CD4-positive, alpha-beta T cell treated with Interleukin-6 at 100 ng/mL for 8 hours (primary cell): ENCODE results near the gene IZUMO1R.
"Not testable (repeated sequence)": the region's sequence is repeated elsewhere in the genome, so short reads cannot be mapped to it uniquely, and the experiment has no call there.

Experiments
- DNase-seq: peaks from one replicate; pipeline ENCODE4 v3.0.0-alpha.2; 2020; ENCODE audit warnings: mixed read lengths, low spot score

The IZUMO1R gene

DNA sequence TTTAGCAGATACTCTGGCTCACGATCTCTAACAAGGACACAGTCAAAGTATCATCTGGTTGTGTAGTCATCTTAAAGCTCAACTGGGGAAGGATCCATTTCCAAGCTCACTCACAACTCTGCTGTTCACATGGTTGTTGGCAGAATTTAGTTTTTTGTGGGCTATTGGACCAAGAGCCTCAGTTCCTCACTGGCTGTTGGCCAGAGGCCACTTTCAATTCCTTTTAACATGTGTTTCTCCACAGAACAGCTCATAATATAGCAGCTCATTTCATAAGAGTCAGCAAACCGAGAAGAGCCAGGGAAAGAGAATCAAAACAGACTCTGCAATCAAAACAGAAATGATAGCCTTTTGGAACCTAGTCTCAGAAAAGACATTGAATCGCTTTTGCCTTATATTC, 22.6 kb downstream of the IZUMO1R start:
- DNase-seq, result no peak

DNA sequence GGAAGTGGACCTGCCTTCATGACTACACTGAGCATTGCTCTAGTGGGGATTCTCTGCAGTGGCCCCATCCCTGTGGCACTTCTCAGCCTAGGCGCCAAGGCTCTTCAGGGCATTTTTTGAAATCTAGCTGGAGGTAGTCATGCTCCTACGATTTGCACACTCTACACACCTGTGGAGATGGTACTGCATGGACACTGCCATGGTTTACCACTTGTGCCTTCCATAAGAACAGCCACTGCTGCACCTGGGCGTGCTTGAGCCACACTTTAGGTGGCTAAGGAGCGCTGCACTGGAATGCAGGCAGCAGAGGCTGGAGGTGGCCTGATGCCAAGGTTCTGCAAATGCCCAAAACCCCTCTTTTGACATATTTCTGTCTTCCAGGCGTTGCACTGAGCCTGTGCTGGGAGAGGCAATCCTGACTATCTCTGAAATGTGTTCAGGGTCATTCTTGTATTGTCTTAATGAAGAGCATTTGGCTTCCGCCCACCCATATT, 24.3 kb downstream of the IZUMO1R start:
- no peak for DNase-seq

DNA sequence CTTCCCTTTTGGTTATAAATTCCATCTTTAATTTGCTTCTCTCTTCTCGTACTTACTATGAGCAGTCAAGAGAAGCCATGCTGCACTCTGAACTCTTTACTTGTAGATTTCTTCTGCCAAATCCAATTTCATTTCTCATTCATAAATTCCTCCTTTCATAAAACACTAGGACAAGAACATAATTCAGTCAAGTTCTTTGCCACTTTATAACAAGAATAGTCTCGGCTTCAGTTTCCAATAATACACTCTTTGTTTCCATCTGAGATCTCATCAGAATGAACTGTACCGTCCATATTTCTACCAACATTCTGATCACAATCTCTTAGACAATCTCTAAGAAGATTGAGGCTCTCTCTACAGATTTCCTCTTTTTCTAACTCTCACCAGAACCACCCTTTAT, 25.1 kb downstream of the IZUMO1R start:
- no peak for DNase-seq

DNA sequence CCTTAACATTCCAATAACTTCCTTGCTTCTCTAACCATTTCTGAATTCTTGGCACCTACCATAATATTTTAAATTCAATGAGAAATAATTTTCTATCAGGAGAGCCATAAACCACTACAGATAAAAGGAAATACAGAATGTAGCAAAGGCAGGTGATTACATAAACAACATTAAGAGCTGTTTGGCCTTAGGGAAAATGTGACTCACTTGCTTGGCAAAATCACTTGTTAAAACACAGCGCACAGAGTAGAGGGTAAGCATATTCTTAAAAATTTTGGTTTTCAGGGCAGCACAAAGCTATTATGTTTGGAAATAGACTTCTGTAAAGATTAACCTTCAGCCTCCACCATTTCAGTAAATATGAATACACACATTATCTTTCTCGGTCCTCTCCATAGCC, 26.4 kb downstream of the IZUMO1R start:
- no peak for DNase-seq

DNA sequence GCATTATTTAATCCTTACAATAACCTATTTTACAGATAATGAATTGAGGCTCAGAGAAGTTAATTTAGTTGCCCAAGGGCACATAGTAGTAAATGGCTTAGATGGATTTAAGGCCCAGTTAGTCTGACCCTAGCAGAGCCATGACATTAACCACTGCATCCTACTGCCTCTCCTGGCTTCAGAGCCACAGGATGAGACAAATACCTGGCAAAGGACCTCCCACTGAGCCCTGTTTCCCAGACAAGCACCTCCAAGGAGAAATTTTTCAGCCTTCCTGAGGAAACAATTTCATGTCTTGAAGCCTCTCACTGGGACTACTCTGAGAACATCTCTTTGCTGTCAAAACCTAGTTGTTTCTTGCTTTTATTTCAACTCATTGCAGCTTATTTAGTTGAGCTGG, 28.4 kb downstream of the IZUMO1R start:
- no peak for DNase-seq

DNA sequence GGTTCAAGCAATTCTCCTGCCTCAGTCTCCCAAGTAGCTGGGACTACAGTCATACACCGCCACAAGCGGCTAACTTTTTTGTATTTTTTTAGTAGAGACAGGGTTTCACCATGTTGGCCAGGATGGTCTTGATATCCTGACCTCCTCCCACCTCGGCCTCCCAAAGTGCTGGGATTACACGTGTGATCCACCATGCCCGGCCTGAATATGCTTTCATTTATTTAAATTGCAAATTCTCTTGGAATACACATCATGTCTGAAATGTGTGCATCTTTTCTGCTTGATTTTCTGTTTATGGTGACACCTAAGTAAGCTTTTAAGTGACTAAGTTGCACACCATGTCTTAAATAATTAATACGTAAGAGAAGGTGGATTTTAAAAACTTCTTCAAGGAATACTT, 31.7 kb downstream of the IZUMO1R start:
- no peak for DNase-seq

DNA sequence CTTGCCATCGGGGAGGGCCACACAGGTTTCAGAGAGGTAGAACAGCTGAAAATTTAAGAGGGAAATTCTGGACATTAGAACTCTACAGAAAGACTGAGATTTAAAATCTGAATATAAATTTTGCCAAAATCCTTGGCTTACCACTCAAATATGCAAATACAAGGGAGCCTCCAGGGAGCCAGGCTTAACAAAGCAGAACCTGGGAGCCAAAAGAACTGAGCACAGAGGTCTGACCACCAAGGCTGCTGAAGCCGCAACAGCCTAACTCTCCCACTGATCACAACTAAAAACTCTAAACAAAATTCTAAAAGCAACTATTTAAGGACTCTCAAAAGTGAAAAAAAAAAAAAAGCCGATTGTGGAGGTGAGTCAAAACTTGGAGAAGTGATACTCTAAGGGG, 34.3 kb downstream of the IZUMO1R start:
- DNase-seq, result no peak

DNA sequence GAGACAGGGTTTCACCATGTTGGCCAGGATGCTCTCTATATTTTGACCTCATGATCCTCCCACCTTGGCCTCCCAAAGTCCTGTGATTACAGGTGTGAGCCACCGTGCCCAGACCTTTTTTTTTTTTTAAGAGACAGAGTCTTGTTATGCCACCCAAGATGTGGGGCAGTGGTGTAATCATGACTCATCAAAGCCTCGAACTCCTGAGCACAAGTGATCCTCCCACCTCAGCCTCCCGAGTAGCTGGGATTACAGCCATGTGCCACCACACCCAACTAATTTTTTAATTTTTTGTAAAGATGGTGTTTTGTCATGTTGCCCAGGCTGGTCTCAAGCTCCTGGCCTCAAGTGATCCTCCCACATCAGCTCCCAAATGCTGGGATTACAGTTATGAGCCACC, 37.9 kb downstream of the IZUMO1R start:
- DNase-seq, result no peak

DNA sequence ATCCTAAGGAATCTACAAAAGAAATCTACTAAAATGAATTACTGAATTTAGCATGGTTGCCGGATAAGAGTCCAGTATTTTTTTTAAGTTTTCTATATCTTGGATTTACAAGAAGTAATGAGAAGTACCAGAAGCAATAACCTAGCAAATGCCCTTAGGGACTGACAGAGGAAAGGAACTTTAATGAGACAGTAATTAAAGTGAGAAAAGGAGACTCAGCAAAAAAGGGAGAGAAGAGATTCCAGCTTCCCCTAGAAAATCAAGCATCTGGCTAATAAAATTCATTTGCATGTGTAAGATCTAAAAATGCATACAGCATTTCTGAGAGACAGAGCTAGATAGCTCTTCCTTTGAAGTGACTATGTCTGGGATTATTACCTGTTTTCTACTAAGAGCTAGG, 39.1 kb downstream of the IZUMO1R start:
- no peak for DNase-seq

DNA sequence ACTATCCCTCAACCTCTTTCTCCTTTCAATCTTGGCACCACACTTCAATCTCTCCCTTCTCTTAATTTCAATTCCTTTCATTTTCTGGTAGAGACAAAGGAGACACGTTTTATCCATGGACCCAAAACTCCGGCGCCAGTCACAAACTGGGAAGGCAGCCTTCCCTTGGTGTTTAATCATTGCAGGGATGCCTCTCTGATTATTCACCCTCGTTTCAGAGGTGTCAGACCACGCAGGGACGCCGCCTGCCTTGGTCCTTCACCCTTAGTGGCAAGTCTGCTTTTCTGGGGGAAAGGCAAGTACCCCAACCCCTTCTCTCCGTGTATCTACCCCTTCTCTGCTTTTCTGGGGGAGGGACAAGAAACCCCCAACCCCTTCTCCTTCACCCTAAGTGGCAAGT, 41.9 kb downstream of the IZUMO1R start:
- not testable (repeated sequence) for DNase-seq

DNA sequence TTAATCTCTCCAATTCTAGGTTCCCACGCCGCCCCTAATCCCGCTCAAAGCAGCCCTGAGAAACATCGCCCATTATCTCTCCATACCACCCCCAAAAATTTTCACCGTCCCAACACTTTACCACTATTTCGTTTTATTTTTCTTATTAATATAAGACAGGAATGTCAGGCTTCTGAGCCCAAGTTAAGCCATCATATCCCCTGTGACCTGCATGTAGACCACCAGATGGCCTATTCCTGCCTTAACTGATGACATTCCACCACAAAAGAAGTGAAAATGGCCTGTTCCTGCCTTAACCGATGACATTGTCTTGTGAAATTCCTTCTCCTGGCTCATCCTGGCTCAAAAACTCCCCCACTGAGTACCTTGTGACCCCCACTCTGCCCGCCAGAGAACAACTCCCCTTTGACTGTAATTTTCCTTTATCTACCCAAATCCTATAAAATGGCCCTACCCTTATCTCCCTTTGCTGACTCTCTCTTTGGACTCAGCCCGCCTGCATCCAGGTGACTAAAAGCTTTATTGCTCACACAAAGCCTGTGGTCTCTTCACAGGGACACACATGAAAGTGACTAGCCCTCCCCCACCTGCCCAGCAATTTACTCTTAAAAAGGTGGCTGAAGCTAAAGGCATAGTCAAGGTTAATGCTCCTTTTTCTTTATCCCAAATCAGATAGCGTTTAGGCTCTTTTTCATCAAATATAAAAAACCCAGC, 46.6 kb downstream of the IZUMO1R start:
- DNase-seq, result not testable (repeated sequence)
